ENCODE results near the gene LCN2.
A peak's percentile ranks its signal among the peaks of the same experiment; 100 is the strongest.

Gene LCN2

DNA sequence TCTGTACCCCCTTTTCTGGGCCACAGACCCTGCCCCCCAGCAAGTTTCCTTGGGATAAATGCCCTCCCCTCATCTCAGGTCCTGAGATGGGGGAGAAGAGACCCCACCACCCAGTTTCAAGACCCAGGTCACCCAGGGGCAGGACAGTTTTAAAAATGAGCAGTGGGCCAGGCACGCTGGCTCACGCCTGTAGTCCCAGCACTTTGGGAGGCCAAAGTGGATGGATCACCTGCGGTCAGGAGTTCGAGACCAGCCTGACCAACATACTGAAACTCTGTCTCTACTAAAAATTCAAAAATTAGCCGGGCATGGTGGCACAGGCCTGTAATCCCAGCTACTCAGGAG lies 27.8 kb upstream of the LCN2 start:
- no peak for DNase-seq (ENCODE audit: low spot score)
- TF ChIP-seq, protein P1, sequence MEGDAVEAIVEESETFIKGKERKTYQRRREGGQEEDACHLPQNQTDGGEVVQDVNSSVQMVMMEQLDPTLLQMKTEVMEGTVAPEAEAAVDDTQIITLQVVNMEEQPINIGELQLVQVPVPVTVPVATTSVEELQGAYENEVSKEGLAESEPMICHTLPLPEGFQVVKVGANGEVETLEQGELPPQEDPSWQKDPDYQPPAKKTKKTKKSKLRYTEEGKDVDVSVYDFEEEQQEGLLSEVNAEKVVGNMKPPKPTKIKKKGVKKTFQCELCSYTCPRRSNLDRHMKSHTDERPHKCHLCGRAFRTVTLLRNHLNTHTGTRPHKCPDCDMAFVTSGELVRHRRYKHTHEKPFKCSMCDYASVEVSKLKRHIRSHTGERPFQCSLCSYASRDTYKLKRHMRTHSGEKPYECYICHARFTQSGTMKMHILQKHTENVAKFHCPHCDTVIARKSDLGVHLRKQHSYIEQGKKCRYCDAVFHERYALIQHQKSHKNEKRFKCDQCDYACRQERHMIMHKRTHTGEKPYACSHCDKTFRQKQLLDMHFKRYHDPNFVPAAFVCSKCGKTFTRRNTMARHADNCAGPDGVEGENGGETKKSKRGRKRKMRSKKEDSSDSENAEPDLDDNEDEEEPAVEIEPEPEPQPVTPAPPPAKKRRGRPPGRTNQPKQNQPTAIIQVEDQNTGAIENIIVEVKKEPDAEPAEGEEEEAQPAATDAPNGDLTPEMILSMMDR (IDR thresholded peaks at IDR 0.05; ENCODE audit: extremely low read depth, missing control alignments): no peak

DNA sequence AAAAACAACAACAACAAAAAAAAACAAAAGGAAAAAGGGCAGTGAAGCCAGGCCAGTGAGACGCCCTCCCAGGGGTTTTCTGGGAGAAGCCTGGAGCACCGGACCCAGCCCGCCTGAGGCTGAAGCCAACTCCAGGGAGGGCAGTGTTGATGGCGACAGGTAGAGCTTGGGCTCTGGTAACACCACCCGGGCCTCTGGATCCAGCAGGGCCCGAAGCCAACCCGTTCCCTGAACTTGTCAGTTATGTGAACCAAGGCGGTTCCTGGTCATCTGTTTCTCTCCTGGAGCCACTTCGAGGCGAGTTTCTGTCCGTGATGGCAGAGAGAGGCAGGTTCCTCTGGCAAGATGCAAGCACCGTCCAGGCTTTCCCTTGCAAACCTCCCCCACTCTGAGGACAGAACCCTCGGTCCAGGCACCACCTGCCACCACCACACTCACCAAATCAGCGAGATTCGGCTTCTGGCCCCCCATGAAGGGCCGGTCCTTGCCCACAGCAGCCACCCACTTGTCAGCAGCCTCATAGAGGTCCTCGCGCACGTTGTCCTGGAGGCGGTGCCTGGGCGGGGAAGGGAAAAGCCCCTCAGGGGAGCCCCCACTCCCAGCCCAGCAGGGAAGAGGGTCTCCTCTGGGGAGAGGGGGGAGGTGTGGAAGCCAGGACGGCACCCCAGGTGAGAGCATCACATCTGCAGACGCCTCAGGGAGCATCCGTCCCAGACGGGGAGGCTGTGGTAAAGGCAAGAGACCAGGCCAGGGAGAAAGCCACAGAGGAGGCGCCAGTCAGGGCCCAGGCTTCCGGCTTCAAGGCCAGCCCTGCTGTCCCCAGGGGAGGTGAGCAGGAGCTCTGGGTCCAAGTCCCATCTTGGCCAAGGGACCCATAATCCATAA lies 27.1 kb upstream of the LCN2 start:
- TF ChIP-seq, protein P1 (IDR thresholded peaks at IDR 0.05; ENCODE audit: extremely low read depth, missing control alignments): no peak
- no peak for DNase-seq (ENCODE audit: low spot score)

DNA sequence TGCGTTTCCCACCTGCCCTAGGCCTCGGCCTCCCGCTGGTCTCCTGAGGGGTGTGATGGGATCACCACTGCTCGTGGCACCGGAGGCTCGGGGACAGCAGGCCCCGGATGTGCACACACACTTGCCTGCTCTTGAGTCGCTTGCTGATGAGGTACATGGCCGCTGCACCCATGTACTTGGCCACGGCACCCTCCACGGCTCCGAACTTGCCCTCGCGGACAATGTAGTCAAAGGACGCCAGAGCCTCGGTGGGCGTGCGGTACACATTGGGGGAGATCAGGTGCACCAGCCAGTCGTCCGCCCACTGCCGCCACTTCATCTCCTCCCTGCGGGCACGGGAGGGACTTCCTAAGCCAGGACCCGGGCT lies 26.5 kb upstream of the LCN2 start:
- no peak for DNase-seq (ENCODE audit: low spot score)
- TF ChIP-seq, protein P1 (IDR thresholded peaks at IDR 0.05; ENCODE audit: extremely low read depth, missing control alignments): no peak

DNA sequence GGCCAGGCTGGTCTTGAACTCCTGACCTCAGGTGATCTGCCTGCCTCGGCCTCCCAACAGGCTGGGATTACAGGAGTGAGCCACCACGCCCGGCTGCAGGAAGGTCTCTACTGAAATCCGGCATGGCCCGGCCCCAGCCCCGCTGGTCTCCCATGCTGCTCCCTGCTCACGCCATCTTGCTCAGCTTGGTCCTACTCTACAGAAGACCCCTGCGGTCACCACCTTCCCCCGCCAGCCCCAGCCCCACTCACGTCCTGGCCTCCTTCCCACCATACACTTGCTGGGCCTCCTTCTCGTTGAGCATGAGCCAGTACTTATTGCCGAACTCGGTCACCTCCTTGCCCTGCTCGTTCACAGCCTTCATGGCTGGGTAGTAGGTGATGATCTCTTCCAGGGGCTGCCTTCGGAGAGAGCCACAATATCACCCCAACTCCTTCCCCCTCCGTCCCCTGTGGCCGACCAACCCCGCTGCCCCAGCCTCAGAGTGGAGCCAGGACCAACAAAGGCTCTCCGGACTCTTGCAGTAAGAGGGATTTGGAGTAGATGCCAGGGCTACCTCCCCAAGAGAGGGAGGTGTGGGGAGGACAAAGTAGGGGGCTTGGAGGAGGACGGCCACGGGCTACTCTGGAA lies 25.7 kb upstream of the LCN2 start:
- TF ChIP-seq, protein P1 (IDR thresholded peaks at IDR 0.05; ENCODE audit: extremely low read depth, missing control alignments): no peak
- DNase-seq (ENCODE audit: low spot score): no peak

DNA sequence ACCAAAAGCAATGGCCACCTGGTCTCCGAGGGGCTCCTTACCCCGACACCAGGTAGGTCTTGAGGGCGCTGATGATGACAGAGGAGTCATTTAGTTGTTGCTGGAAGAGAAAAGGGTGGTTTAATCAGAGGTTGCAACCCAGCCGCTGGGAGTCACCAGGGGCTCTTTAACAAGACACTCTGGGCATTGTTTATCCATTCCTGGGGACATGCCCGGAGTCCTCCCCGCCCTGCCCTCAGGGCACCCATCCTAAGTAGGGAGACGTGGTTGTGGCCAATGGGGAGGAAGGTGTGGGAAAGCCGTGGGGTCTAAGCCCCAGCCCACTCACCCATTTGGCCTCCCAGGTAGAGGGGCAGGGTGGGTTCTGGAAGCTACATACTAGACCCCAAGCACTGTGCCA lies 24.8 kb upstream of the LCN2 start:
- no peak for DNase-seq (ENCODE audit: low spot score)
- TF ChIP-seq, protein P1 (IDR thresholded peaks at IDR 0.05; ENCODE audit: extremely low read depth, missing control alignments): no peak

DNA sequence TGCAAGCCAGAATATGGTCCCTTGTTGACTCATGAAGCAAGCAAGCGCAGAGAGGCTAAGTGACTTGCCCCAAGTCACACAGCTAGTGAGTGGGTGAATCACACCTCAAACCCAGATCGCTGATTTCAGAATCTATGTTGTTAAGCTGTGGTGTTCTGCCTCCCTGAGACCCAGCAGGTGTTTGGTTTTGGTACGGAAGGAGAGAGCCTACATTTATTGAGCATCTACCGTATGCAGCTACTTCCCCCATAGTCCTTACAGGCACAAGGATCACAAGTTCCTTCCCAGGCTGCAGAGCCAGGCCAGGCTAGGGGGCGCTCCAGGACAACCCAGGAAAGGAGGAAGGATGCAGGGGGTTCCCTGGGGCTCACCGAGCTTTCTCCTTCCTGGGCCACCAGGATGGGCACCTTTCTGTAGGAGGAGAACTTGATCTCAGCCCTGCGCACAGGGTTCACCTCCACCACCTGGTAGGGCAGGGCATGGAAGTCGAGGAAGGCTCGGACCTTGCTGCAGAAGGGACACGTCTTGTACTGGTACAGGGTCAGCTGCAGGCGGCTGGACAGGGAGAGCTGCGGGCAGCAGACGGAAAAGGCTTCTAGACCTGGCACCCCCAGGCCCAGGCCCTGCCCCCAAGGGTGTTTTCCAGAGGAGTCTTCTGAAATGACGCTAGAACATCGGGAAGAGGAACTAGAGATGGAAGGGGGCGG lies 24.2 kb upstream of the LCN2 start:
- TF ChIP-seq, protein P1 (IDR thresholded peaks at IDR 0.05; ENCODE audit: extremely low read depth, missing control alignments): peak; percentile 56
- no peak for DNase-seq (ENCODE audit: low spot score)

Measured in GM20000 (cell line).